ENCODE data around the gene ZRANB3.

The ZRANB3 gene

GRCh38 chr2:135257383-135258090, 273.5 kb downstream of the ZRANB3 start:
- DNase-seq, result peak; percentile 20
- in situ Hi-C loops (cut with HindIII; ENCODE audit: low pct_ligation_motif_present, low sequenced_read_pairs), result no loop called here
- Histone ChIP-seq H3K36me3 (replicated peaks) (no peaks in the 10 kb centered on the region), H3K4me3 (ENCODE audit: low read depth, low read length) (no peak overlapping the region), H3K27me3 (replicated peaks) (no peaks in the 10 kb centered on the region), H3K27ac (no peak overlapping the region)
- TF ChIP-seq CTCF (IDR thresholded peaks at IDR 0.05; ENCODE audit: low read depth, low read length, missing control alignments), result no peak

- Histone ChIP-seq H3K27ac (no peak overlapping the region), H3K4me3 (ENCODE audit: low read depth, low read length) (no peak overlapping the region), H3K36me3 (replicated peaks) (no peaks in the 10 kb centered on the region), H3K27me3 (replicated peaks) (no peaks in the 10 kb centered on the region)
- in situ Hi-C loops (cut with HindIII; ENCODE audit: low pct_ligation_motif_present, low sequenced_read_pairs), result no loop called here
- no peak for TF ChIP-seq CTCF (IDR thresholded peaks at IDR 0.05; ENCODE audit: low read depth, low read length, missing control alignments)
- peak; percentile 4 for DNase-seq
Measured at GRCh38 chr2:135256531-135257260, 274.3 kb downstream of the ZRANB3 start.

- DNase-seq, result no peak
- no peak overlapping the region for H3K4me3 ChIP-seq (ENCODE audit: low read depth, low read length)
- H3K27ac ChIP-seq, result no peak overlapping the region
- H3K36me3 ChIP-seq (replicated peaks), result no peaks in the 10 kb centered on the region
- TF ChIP-seq CTCF (IDR thresholded peaks at IDR 0.05; ENCODE audit: low read depth, low read length, missing control alignments), result no peak
- in situ Hi-C loops (cut with HindIII; ENCODE audit: low pct_ligation_motif_present, low sequenced_read_pairs), result no loop called here
- H3K27me3 ChIP-seq (replicated peaks), result no peaks in the 10 kb centered on the region
Measured at GRCh38 chr2:135255208-135255607, 275.8 kb downstream of the ZRANB3 start.

- no peaks in the 10 kb centered on the region for H3K36me3 ChIP-seq (replicated peaks)
- no peak overlapping the region for H3K4me3 ChIP-seq (ENCODE audit: low read depth, low read length)
- H3K27me3 ChIP-seq (replicated peaks), result no peaks in the 10 kb centered on the region
- no peak for DNase-seq
- no peak for TF ChIP-seq CTCF (IDR thresholded peaks at IDR 0.05; ENCODE audit: low read depth, low read length, missing control alignments)
- in situ Hi-C loops (cut with HindIII; ENCODE audit: low pct_ligation_motif_present, low sequenced_read_pairs), result no loop called here
- H3K27ac ChIP-seq, result no peak overlapping the region
Measured at GRCh38 chr2:135252805-135253458, 278.1 kb downstream of the ZRANB3 start.

GRCh38 chr2:135248611-135249010, 282.4 kb downstream of the ZRANB3 start:
- DNase-seq, result no peak
- Histone ChIP-seq H3K27ac (no peak overlapping the region), H3K4me3 (ENCODE audit: low read depth, low read length) (no peak overlapping the region), H3K36me3 (replicated peaks) (no peaks in the 10 kb centered on the region), H3K27me3 (replicated peaks) (no peaks in the 10 kb centered on the region)
- no peak for TF ChIP-seq CTCF (IDR thresholded peaks at IDR 0.05; ENCODE audit: low read depth, low read length, missing control alignments)
- in situ Hi-C loops (cut with HindIII; ENCODE audit: low pct_ligation_motif_present, low sequenced_read_pairs), result no loop called here

All from brain microvascular endothelial cell (primary cell).